ENCODE measurements around the gene TREX2.

TREX2 gene

GRCh38 chrX:153469811-153470410, 24.1 kb upstream of the TREX2 start:
- Mint-ChIP-seq H3K4me3 (peak overlapping the region; percentile 84), H3K36me3 (ENCODE audit: low read depth) (peaks cover 7% of the 10 kb centered on the region), H3K4me1 (ENCODE audit: low read depth) (peaks cover 2% of the 10 kb centered on the region), H3K9me3 (no peaks in the 10 kb centered on the region), H3K27ac (peak overlapping the region; percentile 80), H3K27me3 (ENCODE audit: low read depth) (no peaks in the 10 kb centered on the region)
- no peak for DNase-seq (ENCODE audit: low spot score)

- H3K4me1 Mint-ChIP-seq (ENCODE audit: low read depth) = peaks cover 2% of the 10 kb centered on the region
Measured at GRCh38 chrX:153468008-153468580, 22.2 kb upstream of the TREX2 start.

GRCh38 chrX:153465691-153466380, 20.0 kb upstream of the TREX2 start:
- no peaks in the 10 kb centered on the region for H3K4me1 Mint-ChIP-seq (ENCODE audit: low read depth)
- H3K27me3 Mint-ChIP-seq (ENCODE audit: low read depth) = no peaks in the 10 kb centered on the region
- peaks cover 13% of the 10 kb centered on the region for H3K36me3 Mint-ChIP-seq (ENCODE audit: low read depth)
- H3K27ac Mint-ChIP-seq = no peak overlapping the region
- H3K9me3 Mint-ChIP-seq = no peaks in the 10 kb centered on the region
- DNase-seq (ENCODE audit: low spot score) = no peak
- no peak overlapping the region for H3K4me3 Mint-ChIP-seq

More at GRCh38 chrX:153468008-153468580, 22.2 kb upstream of the TREX2 start:
- no peak for DNase-seq (ENCODE audit: low spot score)
- Mint-ChIP-seq H3K9me3 (no peaks in the 10 kb centered on the region), H3K27me3 (ENCODE audit: low read depth) (no peaks in the 10 kb centered on the region), H3K4me3 (no peak overlapping the region), H3K27ac (no peak overlapping the region), H3K36me3 (ENCODE audit: low read depth) (peaks cover 11% of the 10 kb centered on the region)

GRCh38 chrX:153464116-153464515, 18.3 kb upstream of the TREX2 start:
- Mint-ChIP-seq H3K9me3 (no peaks in the 10 kb centered on the region), H3K4me3 (no peak overlapping the region), H3K27ac (no peak overlapping the region), H3K4me1 (ENCODE audit: low read depth) (no peaks in the 10 kb centered on the region), H3K27me3 (ENCODE audit: low read depth) (no peaks in the 10 kb centered on the region), H3K36me3 (ENCODE audit: low read depth) (peaks cover 16% of the 10 kb centered on the region)
- DNase-seq (ENCODE audit: low spot score) = no peak

- Mint-ChIP-seq H3K27me3 (ENCODE audit: low read depth) (no peaks in the 10 kb centered on the region), H3K4me3 (no peak overlapping the region), H3K36me3 (ENCODE audit: low read depth) (peaks cover 16% of the 10 kb centered on the region), H3K27ac (no peak overlapping the region), H3K9me3 (no peaks in the 10 kb centered on the region), H3K4me1 (ENCODE audit: low read depth) (no peaks in the 10 kb centered on the region)
- DNase-seq (ENCODE audit: low spot score) = no peak
Measured at GRCh38 chrX:153463556-153463955, 17.7 kb upstream of the TREX2 start.

- no peaks in the 10 kb centered on the region for H3K9me3 Mint-ChIP-seq
- H3K36me3 Mint-ChIP-seq (ENCODE audit: low read depth) = peaks cover 16% of the 10 kb centered on the region
- no peak overlapping the region for H3K4me3 Mint-ChIP-seq
- H3K27me3 Mint-ChIP-seq (ENCODE audit: low read depth) = no peaks in the 10 kb centered on the region
- DNase-seq (ENCODE audit: low spot score) = no peak
- H3K4me1 Mint-ChIP-seq (ENCODE audit: low read depth) = no peaks in the 10 kb centered on the region
- H3K27ac Mint-ChIP-seq = no peak overlapping the region
Measured at GRCh38 chrX:153463031-153463430, 17.2 kb upstream of the TREX2 start.

GRCh38 chrX:153462291-153462690, 16.4 kb upstream of the TREX2 start:
- H3K36me3 Mint-ChIP-seq (ENCODE audit: low read depth) = peaks cover 10% of the 10 kb centered on the region
- H3K27ac Mint-ChIP-seq = no peak overlapping the region
- no peaks in the 10 kb centered on the region for H3K4me1 Mint-ChIP-seq (ENCODE audit: low read depth)
- no peak overlapping the region for H3K4me3 Mint-ChIP-seq
- H3K9me3 Mint-ChIP-seq = no peaks in the 10 kb centered on the region
- H3K27me3 Mint-ChIP-seq (ENCODE audit: low read depth) = no peaks in the 10 kb centered on the region
- DNase-seq (ENCODE audit: low spot score) = no peak

- Mint-ChIP-seq H3K4me3 (no peak overlapping the region), H3K4me1 (ENCODE audit: low read depth) (no peaks in the 10 kb centered on the region), H3K9me3 (no peaks in the 10 kb centered on the region), H3K27me3 (ENCODE audit: low read depth) (no peaks in the 10 kb centered on the region), H3K36me3 (ENCODE audit: low read depth) (peaks cover 8% of the 10 kb centered on the region), H3K27ac (no peak overlapping the region)
- no peak for DNase-seq (ENCODE audit: low spot score)
Measured at GRCh38 chrX:153460826-153461225, 15.0 kb upstream of the TREX2 start.

- Mint-ChIP-seq H3K27me3 (ENCODE audit: low read depth) (no peaks in the 10 kb centered on the region), H3K27ac (no peak overlapping the region), H3K4me1 (ENCODE audit: low read depth) (no peaks in the 10 kb centered on the region), H3K4me3 (no peak overlapping the region), H3K36me3 (ENCODE audit: low read depth) (peaks cover 8% of the 10 kb centered on the region), H3K9me3 (no peaks in the 10 kb centered on the region)
- DNase-seq (ENCODE audit: low spot score) = no peak
Measured at GRCh38 chrX:153459986-153460385, 14.1 kb upstream of the TREX2 start.

GRCh38 chrX:153458476-153458875, 12.6 kb upstream of the TREX2 start:
- H3K27me3 Mint-ChIP-seq (ENCODE audit: low read depth) = no peaks in the 10 kb centered on the region
- no peak for DNase-seq (ENCODE audit: low spot score)
- H3K27ac Mint-ChIP-seq = no peak overlapping the region
- H3K36me3 Mint-ChIP-seq (ENCODE audit: low read depth) = peaks cover 5% of the 10 kb centered on the region
- H3K9me3 Mint-ChIP-seq = no peaks in the 10 kb centered on the region
- no peaks in the 10 kb centered on the region for H3K4me1 Mint-ChIP-seq (ENCODE audit: low read depth)
- no peak overlapping the region for H3K4me3 Mint-ChIP-seq

- H3K4me3 Mint-ChIP-seq = no peak overlapping the region
- no peaks in the 10 kb centered on the region for H3K27me3 Mint-ChIP-seq (ENCODE audit: low read depth)
- DNase-seq (ENCODE audit: low spot score) = no peak
- H3K36me3 Mint-ChIP-seq (ENCODE audit: low read depth) = peaks cover 5% of the 10 kb centered on the region
- no peaks in the 10 kb centered on the region for H3K9me3 Mint-ChIP-seq
- H3K27ac Mint-ChIP-seq = no peak overlapping the region
- no peaks in the 10 kb centered on the region for H3K4me1 Mint-ChIP-seq (ENCODE audit: low read depth)
Measured at GRCh38 chrX:153457827-153458466, 12.1 kb upstream of the TREX2 start.

GRCh38 chrX:153457136-153457825, 11.4 kb upstream of the TREX2 start:
- no peaks in the 10 kb centered on the region for H3K27me3 Mint-ChIP-seq (ENCODE audit: low read depth)
- no peak for DNase-seq (ENCODE audit: low spot score)
- H3K9me3 Mint-ChIP-seq = no peaks in the 10 kb centered on the region
- H3K36me3 Mint-ChIP-seq (ENCODE audit: low read depth) = peaks cover 5% of the 10 kb centered on the region
- H3K27ac Mint-ChIP-seq = no peak overlapping the region
- H3K4me1 Mint-ChIP-seq (ENCODE audit: low read depth) = no peaks in the 10 kb centered on the region
- H3K4me3 Mint-ChIP-seq = no peak overlapping the region

- no peak overlapping the region for H3K4me3 Mint-ChIP-seq
- no peak for DNase-seq (ENCODE audit: low spot score)
- H3K4me1 Mint-ChIP-seq (ENCODE audit: low read depth) = no peaks in the 10 kb centered on the region
- H3K27me3 Mint-ChIP-seq (ENCODE audit: low read depth) = no peaks in the 10 kb centered on the region
- H3K27ac Mint-ChIP-seq = no peak overlapping the region
- peaks cover 5% of the 10 kb centered on the region for H3K36me3 Mint-ChIP-seq (ENCODE audit: low read depth)
- no peaks in the 10 kb centered on the region for H3K9me3 Mint-ChIP-seq
Measured at GRCh38 chrX:153456704-153457103, 10.8 kb upstream of the TREX2 start.

- Mint-ChIP-seq H3K27me3 (ENCODE audit: low read depth) (no peaks in the 10 kb centered on the region), H3K4me3 (no peak overlapping the region), H3K4me1 (ENCODE audit: low read depth) (no peaks in the 10 kb centered on the region), H3K9me3 (no peaks in the 10 kb centered on the region), H3K27ac (no peak overlapping the region), H3K36me3 (ENCODE audit: low read depth) (peaks cover 3% of the 10 kb centered on the region)
- DNase-seq (ENCODE audit: low spot score) = no peak
Measured at GRCh38 chrX:153456161-153456560, 10.3 kb upstream of the TREX2 start.

Measured in T-helper 2 cell treated with Interferon-gamma antibody and Interleukin-4, amounts not matched to agents 5 μg/mL and 100 μg/mL, for 36 hours (primary cell).